HT1080 (cell line): Measurements from ENCODE around the gene SFPQ. TPM values are rescaled to one million over a fixed set of nuclear protein-coding genes. Genes with fewer than 3 reads are reported as not detected.
"Not testable (repeated sequence)": the region's sequence is repeated elsewhere in the genome, so short reads cannot be mapped to it uniquely, and the experiment has no call there.

Source experiments
- DNase-seq: peaks from one replicate; pipeline ENCODE4 v3.0.0-alpha.2; 2015; ENCODE audit warnings: low read depth
- small RNA-seq: library from RNA; depleted of rRNA; stranded (forward); fragments of <200 nt; gene quantifications from one replicate; pipeline ENCODE3, GENCODE V24; 2014
- total RNA-seq: library from RNA; depleted of rRNA; stranded (reverse); fragments of >200 nt; shearing (Covaris generic); gene quantifications from 2 replicates; pipeline ENCODE4 v1.2.3, GENCODE V29; 2014; rRNA removed

Gene SFPQ
- total RNA-seq, 1 experiment from 2014 or later = 220 TPM

DNA sequence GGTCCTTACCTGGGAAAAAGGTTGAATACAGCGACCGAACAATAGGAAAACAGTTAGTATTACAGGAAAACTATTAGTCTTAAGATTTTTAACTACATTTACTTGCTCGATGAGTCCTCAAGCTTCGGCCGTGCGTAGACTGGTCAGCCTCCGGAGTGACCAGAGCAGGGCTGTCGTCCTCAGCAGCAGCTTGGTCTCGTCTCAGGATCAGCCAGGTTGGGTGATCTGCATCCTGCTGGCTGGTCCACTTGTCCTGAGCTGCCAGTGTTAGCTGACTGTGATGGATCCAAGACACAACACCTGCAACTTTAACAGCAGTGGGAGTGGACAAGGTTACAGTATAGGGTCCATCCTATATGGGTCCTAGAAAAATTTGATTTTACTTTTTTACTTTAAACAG, 50.2 kb downstream of the SFPQ start:
- not testable (repeated sequence) for DNase-seq

- not testable (repeated sequence) for DNase-seq
These were observed 50.7 kb downstream of the SFPQ start for GRCh38 chr1:35142294-35142693.

- DNase-seq = not testable (repeated sequence)
These were observed 55.4 kb downstream of the SFPQ start for GRCh38 chr1:35137590-35137989.

DNA sequence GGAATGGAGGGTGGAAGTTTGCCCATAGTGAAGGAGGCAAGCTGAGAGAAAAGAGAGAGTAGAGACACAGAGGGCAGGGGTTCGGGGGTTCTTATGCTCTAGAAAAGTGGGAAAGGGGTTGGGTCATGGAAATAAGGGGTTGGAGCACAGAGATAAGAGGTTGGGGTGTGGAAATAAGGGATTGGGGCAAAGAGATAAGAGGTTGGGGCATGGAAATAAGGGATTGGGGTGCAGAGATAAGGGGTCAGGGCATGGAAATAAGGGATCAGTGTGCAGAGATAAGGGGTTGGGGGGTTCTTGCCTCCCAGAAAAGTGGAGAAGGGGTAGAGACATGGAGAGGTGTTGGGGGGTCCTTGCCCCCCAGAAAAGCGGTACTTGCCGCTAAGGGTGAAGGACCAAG, 56.2 kb downstream of the SFPQ start:
- DNase-seq = no peak

Small RNA genes within 50 kb of the gene (small RNA-seq; reads per million reads assigned to genes)
- not detected for gene RF00019

Other genes with a start within 250 kb of the SFPQ start
- gene TMEM35B, start 207.8 kb downstream of the SFPQ start, total RNA-seq = 22.1 and 31.2 TPM in 2 replicates
- gene ZMYM6, start 161.2 kb downstream of the SFPQ start, total RNA-seq = 4.6 and 6.6 TPM in 2 replicates
- 16.2 and 19.7 TPM in 2 replicates for gene ZMYM1, start 113.8 kb downstream of the SFPQ start, total RNA-seq
- gene ZMYM4, start 75.6 kb upstream of the SFPQ start, total RNA-seq = 19.9 and 24.0 TPM in 2 replicates